DLD1 (cell line): ENCODE measurements around the gene NCAN.

Source experiments
- in situ Hi-C: cut with HindIII; loops from 2 replicates; pipeline ENCODE4 v1.10.0; 2017; ENCODE audit warnings: low sequenced_read_pairs

Gene NCAN

DNA sequence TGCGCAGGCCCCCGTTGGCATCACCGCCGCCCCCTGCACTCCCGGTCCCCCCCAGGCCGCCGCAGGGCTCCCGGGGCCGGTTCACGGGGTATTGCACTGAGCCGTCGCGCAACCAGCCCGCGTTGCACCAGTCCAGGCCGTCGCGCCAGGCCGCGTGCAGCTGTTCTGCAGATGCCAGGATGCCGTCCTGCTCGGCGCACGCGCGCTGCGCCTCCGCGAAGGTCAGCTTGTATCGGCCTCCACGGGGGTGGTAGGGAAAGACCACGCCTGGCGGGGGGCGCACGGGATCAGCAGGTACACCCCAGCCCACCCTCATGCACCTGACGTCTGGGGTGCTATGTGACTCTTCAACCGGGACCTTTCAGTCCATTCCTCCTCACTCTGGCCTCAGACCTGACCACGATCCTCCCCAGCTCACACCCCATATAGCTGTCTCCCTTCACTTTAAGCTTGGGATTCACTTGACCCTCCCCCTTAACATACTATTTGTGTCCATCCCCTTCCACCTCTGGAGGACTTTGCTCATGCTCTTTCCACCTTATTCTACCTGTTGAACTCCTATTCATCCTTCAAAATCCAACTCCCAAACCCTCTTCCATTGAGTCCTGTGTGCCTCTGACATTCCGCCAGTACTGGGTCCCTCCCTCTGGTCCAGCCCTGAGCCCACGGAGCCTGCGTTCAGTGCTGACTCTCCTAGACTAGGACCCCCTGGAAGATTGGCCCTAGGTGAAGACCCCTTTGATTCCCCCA lies 47.0 kb downstream of the NCAN start:
- in situ Hi-C loops = no loop called here

DNA sequence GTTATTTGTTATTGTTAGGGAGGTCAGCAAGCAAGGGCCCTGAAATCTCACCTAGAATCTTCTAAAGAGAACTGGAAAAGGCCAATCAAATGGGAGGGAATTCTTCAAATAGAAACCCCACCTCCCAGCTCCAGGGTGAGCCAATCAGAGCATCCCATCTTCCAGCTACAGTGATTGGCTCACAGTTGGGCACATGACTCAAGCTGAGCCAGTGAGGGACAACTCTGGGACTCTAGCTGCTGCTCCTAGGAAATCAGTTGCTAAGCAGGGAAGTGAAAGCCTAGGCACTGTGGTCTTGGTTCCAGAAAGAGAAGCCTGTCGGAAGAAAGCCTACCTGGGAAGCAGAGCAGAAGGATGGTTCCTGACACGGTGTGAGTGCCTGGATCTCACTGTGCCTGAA lies 48.0 kb downstream of the NCAN start:
- in situ Hi-C loops = no loop called here

GRCh38 chr19:19260417-19261214 lies 48.9 kb downstream of the NCAN start:
- in situ Hi-C loops = no loop called here

DNA sequence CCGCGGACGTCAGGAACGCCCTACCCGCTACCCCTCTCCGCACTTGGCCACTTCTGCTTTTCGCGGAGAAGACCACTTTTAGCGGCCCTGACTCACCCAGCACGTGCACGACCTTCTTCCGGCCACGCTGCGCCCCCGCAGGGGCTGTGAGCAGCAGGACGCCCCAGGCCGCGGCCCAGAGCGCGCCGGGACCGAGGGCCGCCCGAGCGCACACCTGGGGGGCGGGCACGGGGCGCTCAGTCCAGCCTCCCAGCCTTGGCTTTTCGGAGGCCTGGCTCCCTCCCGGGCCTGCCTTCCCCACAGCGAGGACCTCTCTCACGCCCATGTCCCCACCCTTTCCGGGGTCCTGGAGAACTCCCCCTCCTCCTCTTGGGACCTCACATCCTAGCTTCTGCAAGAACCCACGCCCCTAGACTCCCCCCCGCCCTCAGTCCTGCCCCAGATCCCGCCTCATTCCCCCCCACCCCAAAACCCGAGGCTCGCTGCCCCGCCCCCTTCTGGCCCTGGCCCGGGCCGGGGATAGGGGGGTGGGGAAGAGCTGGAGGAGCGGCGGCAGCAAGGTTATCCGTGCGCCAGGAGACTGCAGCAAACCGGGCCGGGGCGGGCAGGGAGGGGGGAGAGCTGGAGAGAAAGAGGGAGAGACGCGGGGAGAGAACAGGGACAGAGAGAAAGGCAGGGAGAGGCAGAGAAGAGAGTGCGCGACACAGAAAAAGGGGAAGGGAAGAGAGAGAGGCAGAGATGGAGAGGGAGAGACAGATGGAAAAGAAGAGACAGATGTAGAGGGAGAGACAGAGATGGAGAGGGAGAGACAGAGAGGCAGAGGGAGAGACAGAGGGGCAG lies 49.8 kb downstream of the NCAN start:
- in situ Hi-C loops = no loop called here

- in situ Hi-C loops = no loop called here
These were observed 50.7 kb downstream of the NCAN start for GRCh38 chr19:19262190-19263057.

DNA sequence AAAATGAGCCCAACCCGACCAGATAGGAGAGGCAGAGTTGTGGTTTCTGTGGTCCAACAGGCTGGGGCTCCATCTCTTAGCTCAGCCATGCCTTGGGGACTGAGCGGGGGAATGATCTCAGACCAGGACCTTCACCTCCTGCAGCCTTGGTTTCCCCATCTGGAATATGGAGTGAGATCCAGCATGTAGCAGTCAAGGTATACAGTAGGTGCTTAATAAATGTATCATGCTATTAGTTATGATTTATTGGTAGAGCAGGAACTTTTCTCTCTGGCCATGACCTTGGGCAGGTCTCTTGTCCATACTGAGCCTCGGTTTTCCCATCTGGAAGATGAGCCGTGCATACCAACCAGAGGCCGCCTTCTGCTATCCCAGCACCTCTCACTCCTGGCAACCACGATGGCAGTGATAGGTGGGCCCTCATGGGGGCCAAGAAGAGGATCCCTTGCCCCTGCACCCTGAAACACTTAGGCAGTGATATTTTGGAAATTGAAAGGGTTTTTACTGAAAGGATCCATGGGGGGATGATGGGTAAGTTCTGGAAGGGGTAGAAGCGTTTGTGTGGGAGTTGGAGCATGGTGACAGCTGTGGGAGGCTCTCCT lies 52.2 kb downstream of the NCAN start:
- in situ Hi-C loops = no loop called here

- in situ Hi-C loops = no loop called here
These were observed 55.5 kb downstream of the NCAN start for GRCh38 chr19:19267305-19267704.

DNA sequence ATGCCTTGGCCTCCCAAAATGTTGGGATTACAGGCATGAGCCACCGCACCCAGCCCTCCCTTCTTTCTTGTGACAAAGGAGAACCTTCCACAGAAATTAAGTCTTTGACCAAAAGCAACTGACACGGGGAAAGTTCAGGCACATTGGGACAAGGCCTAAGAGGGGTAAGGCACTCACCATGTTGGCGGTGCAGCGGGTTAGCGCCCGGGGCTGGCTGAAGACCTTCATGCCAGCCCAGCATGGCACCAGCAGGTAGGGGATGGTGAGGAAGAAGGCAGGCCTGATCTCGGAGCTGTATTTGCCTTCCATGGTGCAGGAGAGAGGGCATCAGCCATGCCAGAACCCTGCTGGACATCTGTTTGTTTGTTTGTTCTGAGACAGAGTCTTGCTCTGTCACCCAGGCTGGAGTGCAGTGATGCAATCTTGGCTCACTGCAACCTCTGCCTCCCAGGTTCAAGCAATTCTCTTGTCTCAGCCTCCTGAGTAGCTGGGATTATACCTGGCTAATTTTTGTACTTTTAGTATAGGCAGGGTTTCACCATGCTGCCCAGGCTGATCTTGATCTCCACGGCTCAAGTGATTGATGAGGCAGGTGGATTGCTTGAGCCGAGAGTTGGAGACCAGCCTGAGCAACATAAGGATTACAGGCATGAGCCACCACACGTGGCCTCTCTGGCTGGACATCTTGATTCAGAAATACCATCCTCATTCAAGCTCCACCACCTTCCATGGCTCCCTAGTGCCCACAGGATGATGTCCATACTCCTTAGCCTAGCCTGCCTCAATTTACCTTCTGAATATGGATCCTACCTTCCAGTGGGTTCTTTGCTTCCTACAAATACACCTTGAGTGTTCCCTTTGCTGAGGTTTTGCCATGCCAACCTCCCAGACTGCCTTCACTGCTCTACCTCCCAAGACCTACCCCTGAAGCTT lies 57.0 kb downstream of the NCAN start:
- in situ Hi-C loops = no loop called here

DNA sequence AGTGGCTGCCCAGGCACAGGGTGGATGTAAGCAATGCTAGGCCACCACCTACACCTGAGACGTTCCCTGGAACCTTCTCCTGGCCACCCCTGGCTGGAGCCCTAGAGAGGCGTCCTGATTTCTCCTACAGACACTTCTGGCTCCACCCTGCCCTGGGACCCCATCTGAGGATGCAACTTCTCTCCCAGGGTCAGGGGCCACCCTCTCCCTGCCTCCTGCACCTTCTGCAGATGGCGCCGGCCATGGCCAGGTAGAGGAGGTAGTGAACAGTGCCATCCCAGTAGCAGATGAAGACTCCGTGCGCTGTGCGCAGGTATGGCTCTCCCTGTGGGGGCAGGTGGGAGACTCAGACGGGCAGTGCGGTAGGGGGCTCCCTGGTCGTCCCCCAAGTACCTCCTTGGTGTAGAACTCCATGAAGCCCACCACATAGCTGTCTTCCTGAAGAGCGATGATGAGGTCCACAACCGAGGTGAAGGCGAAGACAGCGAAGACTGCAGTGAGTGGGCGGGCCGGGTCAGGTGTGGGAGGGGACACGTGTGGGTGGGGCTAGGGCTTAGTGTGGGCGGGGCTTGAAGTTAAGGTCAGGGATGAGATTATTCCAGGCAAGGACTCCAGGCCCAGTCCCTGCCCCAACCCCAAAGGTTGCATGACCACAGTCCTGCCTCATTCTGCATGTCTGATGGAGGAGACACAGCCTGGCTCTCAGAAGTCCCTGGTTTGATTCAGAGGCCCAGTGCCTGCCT lies 58.4 kb downstream of the NCAN start:
- in situ Hi-C loops = no loop called here

DNA sequence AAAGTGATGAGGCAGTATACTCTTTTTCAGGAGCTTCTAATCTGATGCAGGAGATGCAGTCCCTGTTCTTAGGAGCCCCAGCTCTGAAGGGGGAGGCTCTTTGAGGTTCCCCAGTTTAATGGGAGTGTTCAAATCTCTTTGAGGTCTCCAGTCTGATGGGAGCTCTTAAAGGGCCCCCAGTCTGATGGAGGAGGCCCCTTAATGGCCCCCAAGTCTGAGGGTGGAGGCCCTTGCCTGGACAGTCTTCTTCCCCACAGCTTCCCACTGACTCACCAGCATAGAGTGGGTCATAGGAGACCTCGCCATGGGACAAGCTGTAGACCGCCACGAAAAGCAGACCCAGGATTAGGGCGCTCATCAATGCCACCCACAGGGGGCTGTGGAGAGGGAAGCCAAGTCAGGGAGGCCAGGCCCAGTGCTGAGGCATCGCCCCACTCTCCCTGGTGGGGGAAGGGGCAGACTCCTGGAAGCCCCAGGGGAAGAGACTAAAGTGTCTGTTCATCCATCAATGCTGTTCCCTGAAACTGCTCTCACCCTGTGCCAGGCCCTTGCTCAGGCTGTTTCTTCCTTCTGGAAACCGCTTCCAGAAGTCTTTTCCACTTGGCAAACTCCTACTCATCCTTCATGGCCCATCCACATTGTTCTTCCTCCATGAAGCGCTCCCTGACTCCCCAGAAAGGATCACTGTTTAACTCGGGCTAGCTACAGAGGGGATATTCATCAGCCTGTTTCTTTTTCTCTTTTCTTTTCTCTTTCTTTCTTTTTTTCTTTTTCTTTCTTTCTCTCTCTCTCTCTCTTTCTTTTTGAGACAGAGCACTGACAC lies 59.2 kb downstream of the NCAN start:
- in situ Hi-C loops = no loop called here

GRCh38 chr19:19271828-19272599 lies 60.3 kb downstream of the NCAN start:
- in situ Hi-C loops = no loop called here

DNA sequence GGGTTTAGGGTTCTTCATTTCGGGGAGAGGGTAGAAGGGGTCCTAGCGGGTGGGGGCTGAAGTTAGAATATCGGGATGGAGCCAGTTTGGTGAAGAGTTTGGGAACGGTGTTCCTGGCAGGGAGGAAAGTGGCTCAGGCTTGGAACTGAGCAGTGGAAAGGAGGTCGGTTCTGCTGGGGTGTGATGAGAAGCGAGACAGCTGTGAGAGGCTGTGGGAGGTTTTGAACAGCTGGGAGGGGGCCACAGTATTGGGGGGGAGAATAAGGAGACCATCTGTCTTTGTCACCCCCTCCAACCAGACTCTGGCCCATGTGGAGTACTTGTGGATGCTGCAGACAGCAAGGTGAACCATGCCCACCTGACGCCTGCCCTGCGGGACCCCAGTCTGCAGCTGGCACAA lies 62.4 kb downstream of the NCAN start:
- in situ Hi-C loops = no loop called here

GRCh38 chr19:19274716-19275565 lies 63.2 kb downstream of the NCAN start:
- in situ Hi-C loops = no loop called here

GRCh38 chr19:19276386-19276785 lies 64.6 kb downstream of the NCAN start:
- in situ Hi-C loops = no loop called here

DNA sequence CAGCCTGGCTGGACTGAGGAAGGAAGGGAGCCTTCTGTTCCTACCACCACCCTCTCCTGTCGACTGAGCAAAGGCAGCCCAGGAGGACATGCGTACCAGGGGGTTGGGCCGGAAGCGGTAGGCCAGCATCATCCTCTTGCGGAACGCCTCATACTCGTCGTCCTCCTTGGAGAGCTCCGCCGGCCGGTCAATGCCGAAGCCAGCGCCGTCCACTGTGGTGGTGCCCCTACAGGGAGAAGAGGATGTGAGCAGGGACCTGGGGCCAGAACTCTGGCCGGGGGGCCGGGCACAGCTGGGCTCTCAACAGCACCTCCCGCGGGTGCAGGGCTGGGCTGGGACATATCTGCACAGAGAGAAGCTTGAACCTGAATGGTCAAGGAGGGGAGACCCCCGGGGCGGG lies 65.1 kb downstream of the NCAN start:
- in situ Hi-C loops = no loop called here

DNA sequence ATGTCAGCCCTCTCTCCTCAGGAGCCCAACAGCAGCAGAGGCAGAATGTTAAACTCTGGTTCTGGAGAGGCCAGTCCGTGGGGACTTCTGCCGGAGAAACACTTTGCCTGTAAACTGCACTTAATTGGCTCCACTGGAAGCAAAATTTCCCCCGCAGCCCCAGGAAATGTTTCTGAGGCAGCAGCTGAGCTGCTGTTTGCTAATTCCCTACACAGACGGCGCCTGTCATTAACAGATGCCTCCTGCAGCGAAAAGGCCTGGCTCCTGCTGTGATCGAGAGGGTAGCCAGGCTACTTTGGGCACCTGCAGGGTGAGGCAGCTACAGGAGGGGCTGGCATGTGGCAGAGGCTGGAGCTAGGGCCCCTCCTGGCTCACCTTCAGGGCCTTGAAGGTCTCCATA lies 66.6 kb downstream of the NCAN start:
- in situ Hi-C loops = no loop called here
